Choroid plexus epithelial cell (primary cell): ENCODE results near the gene ITGA1.

Experiments used
- DNase-seq: peaks from one replicate; pipeline ENCODE4 v3.0.0-alpha.2; 2010; ENCODE audit warnings: low read depth
- H3K4me3 ChIP-seq: 2 replicates; pipeline ENCODE4 v1.5.1; 2011; ENCODE audit warnings: low read depth, mild to moderate bottlenecking, control low read depth, low read length, moderate library complexity
- CTCF ChIP-seq: conservative IDR thresholded peaks from 2 replicates; pipeline ENCODE4 v1.5.1; 2011; ENCODE audit warnings: low read depth, mild to moderate bottlenecking, control low read depth, inconsistent platforms, low read length, moderate library complexity

ITGA1 gene

GRCh38 chr5:52880541-52880940, 92.8 kb downstream of the ITGA1 start:
- H3K4me3 ChIP-seq: no peak overlapping the region
- DNase-seq: no peak
- TF ChIP-seq CTCF: no peak

- no peak for DNase-seq
- no peak overlapping the region for H3K4me3 ChIP-seq
- no peak for TF ChIP-seq CTCF
Measured at GRCh38 chr5:52881468-52881867, 93.8 kb downstream of the ITGA1 start.

GRCh38 chr5:52883110-52883509, 95.4 kb downstream of the ITGA1 start:
- no peak overlapping the region for H3K4me3 ChIP-seq
- no peak for TF ChIP-seq CTCF
- no peak for DNase-seq

- H3K4me3 ChIP-seq: no peak overlapping the region
- no peak for DNase-seq
- no peak for TF ChIP-seq CTCF
Measured at GRCh38 chr5:52884453-52884852, 96.7 kb downstream of the ITGA1 start.

GRCh38 chr5:52885614-52886013, 97.9 kb downstream of the ITGA1 start:
- no peak overlapping the region for H3K4me3 ChIP-seq
- no peak for TF ChIP-seq CTCF
- DNase-seq: no peak

GRCh38 chr5:52886206-52886605, 98.5 kb downstream of the ITGA1 start:
- no peak for TF ChIP-seq CTCF
- no peak for DNase-seq
- no peak overlapping the region for H3K4me3 ChIP-seq

- TF ChIP-seq CTCF: no peak
- H3K4me3 ChIP-seq: no peak overlapping the region
- DNase-seq: no peak
Measured at GRCh38 chr5:52887066-52887465, 99.3 kb downstream of the ITGA1 start.
